Lower lobe of right lung (tissue), 2 donors: ENCODE data around the gene FOXJ1. TPM values are rescaled to one million over a fixed set of nuclear protein-coding genes. Genes with fewer than 3 reads are reported as not detected.

ENCODE experiments used
- ATAC-seq, 2 donors: fragments of 200-7000 bp; cut with Tn5 transposase; one replicate each; pipeline ENCODE4 v1.9.1; 2020 to 2022; ENCODE audit warnings: mild to moderate bottlenecking in 2 of 2, moderate library complexity in 2 of 2
- DNase-seq: peaks from one replicate; pipeline ENCODE4 v3.0.0-alpha.2; 2020
- H3K27ac ChIP-seq: fragments of 200-600 bp; one replicate; pipeline ENCODE4 v1.8.0; 2022
- H3K27me3 ChIP-seq: fragments of 200-600 bp; one replicate; pipeline ENCODE4 v1.8.0; 2022; ENCODE audit warnings: low read depth
- H3K36me3 ChIP-seq: fragments of 200-600 bp; one replicate; pipeline ENCODE4 v1.8.0; 2022; ENCODE audit warnings: mild to moderate bottlenecking
- H3K4me1 ChIP-seq: fragments of 200-600 bp; one replicate; pipeline ENCODE4 v1.8.0; 2022
- H3K4me3 ChIP-seq: fragments of 200-600 bp; one replicate; pipeline ENCODE4 v1.8.0; 2022; ENCODE audit warnings: mild to moderate bottlenecking
- H3K9me3 ChIP-seq: fragments of 200-600 bp; one replicate; pipeline ENCODE4 v1.8.0; 2022
- CTCF ChIP-seq: fragments of 200-600 bp; IDR thresholded peaks from one replicate; pipeline ENCODE4 v1.8.0; 2022; ENCODE audit warnings: antibody characterized with exemption, mild to moderate bottlenecking
- intact Hi-C: fragments of 100-400 bp; cut with DNase I; formaldehyde crosslinking; loops from one replicate; pipeline ENCODE4 v1.11.0; 2022
- total RNA-seq: library from RNA; stranded (reverse); fragmentation: NEBNext Ultra II Directional; extraction: Animal tissue kit (Norgen Biotek cat#: 25700); gene quantifications from one replicate; pipeline ENCODE4 v1.2.1, GENCODE V29; 2021
- donor health status: DM: no; HTN: yes; CAD: no; lungs with severe emphysema.

Gene FOXJ1
- total RNA-seq, 1 donor from 2014 or later: 21.5 TPM

GRCh38 chr17:76122431-76123190 lies 18.4 kb downstream of the FOXJ1 start:
- no peak overlapping the region for H3K27ac ChIP-seq
- peak; percentile 40 for DNase-seq
- no peak overlapping the region for H3K4me3 ChIP-seq
- intact Hi-C loops: loop anchor here (5.0 kb wide), 1 partner anchor 60 kb away; no protein-coding TSS in a partner anchor
- no peak for TF ChIP-seq CTCF
- H3K36me3 ChIP-seq: no peaks in the 10 kb centered on the region
- no peaks in the 10 kb centered on the region for H3K9me3 ChIP-seq
- H3K27me3 ChIP-seq: no peaks in the 10 kb centered on the region
- ATAC-seq: no peak
- H3K4me1 ChIP-seq: peaks cover 8% of the 10 kb centered on the region

GRCh38 chr17:76121932-76122430 lies 19.1 kb downstream of the FOXJ1 start:
- H3K4me1 ChIP-seq: peaks cover 8% of the 10 kb centered on the region
- DNase-seq: no peak
- H3K27ac ChIP-seq: peak overlapping the region; percentile 3
- intact Hi-C loops: loop anchor here (5.0 kb wide), 1 partner anchor 60 kb away; no protein-coding TSS in a partner anchor
- peak overlapping the region; percentile 48 for H3K4me3 ChIP-seq
- peak; percentile 40 to 55 for ATAC-seq
- TF ChIP-seq CTCF: no peak
- no peaks in the 10 kb centered on the region for H3K36me3 ChIP-seq
- H3K27me3 ChIP-seq: no peaks in the 10 kb centered on the region
- H3K9me3 ChIP-seq: no peaks in the 10 kb centered on the region

- Histone ChIP-seq H3K9me3 (no peaks in the 10 kb centered on the region), H3K27me3 (no peaks in the 10 kb centered on the region), H3K4me3 (no peak overlapping the region), H3K27ac (no peak overlapping the region), H3K36me3 (no peaks in the 10 kb centered on the region), H3K4me1 (peaks cover 8% of the 10 kb centered on the region)
- ATAC-seq (no peak), DNase-seq (no peak)
- TF ChIP-seq CTCF: no peak
- intact Hi-C loops: loop anchor here (5.0 kb wide), 1 partner anchor 62 kb away; no protein-coding TSS in a partner anchor
These were observed 20.4 kb downstream of the FOXJ1 start for GRCh38 chr17:76120658-76121008.

GRCh38 chr17:76119409-76120371 lies 21.4 kb downstream of the FOXJ1 start:
- no peaks in the 10 kb centered on the region for H3K9me3 ChIP-seq
- H3K36me3 ChIP-seq: no peaks in the 10 kb centered on the region
- DNase-seq (peak; percentile 32), ATAC-seq (no peak)
- H3K4me3 ChIP-seq: no peak overlapping the region
- intact Hi-C loops: loop anchor here (5.0 kb wide), 1 partner anchor 63 kb away; no protein-coding TSS in a partner anchor
- H3K27ac ChIP-seq: no peak overlapping the region
- no peak for TF ChIP-seq CTCF
- peaks cover 8% of the 10 kb centered on the region for H3K4me1 ChIP-seq
- H3K27me3 ChIP-seq: no peaks in the 10 kb centered on the region

- no peak overlapping the region for H3K4me3 ChIP-seq
- ATAC-seq (no peak), DNase-seq (no peak)
- H3K9me3 ChIP-seq: no peaks in the 10 kb centered on the region
- intact Hi-C loops: no loop called here
- H3K4me1 ChIP-seq: no peaks in the 10 kb centered on the region
- H3K27ac ChIP-seq: no peak overlapping the region
- no peaks in the 10 kb centered on the region for H3K27me3 ChIP-seq
- no peaks in the 10 kb centered on the region for H3K36me3 ChIP-seq
- no peak for TF ChIP-seq CTCF
These were observed 25.8 kb downstream of the FOXJ1 start for GRCh38 chr17:76115138-76115754.
